HCT116 (cell line): Measurements from ENCODE around the gene RBM20. TPM values are rescaled to one million over a fixed set of nuclear protein-coding genes. Genes with fewer than 3 reads are reported as not detected.

Experiments
- ATAC-seq: fragments of 200-7000 bp; cut with Tn5 transposase; 2 replicates; pipeline ENCODE4 v1.9.1; 2020; ENCODE audit warnings: mild to moderate bottlenecking, moderate library complexity
- BruUV-seq: library from RNA; stranded (reverse); fragments of 400-500 nt; replicated peaks from 2 replicates; lab custom pipeline; 2021; lab: Mats Ljungman, UMichigan
- CTCF ChIA-PET: fragments of 300-600 bp; sonication (Branson Sonifier 250); formaldehyde crosslinking; loops from one replicate; lab custom pipeline; 2021; ENCODE audit warnings: antibody characterized with exemption; lab: Charles Lee
- POLR2A ChIA-PET: fragments of 300-600, 350-600 bp; sonication (Branson Sonifier 250); formaldehyde crosslinking; loops from one replicate; lab custom pipeline; 2021; ENCODE audit warnings: antibody characterized with exemption; lab: Charles Lee
- RAD21 ChIA-PET, 2 experiments: fragments of 300-600 bp; sonication (Branson Sonifier 250); formaldehyde crosslinking; loops; one replicate each; lab custom pipeline; 2023; ENCODE audit warnings: low total read pairs in 2 of 2; ENCODE audit not compliant: uncharacterized antibody in 2 of 2, unreplicated experiment in 2 of 2, low non-redundant PET in 1 of 2; lab: Charles Lee
- DNase-seq: peaks from one replicate; pipeline ENCODE4 v3.0.0-alpha.2; 2010; ENCODE audit warnings: low read depth, low spot score
- H2AFZ ChIP-seq: fragments of 200-600 bp; shearing (Covaris generic), sonication (generic); 2 replicates; pipeline ENCODE4 v1.6.1; 2017; ENCODE audit warnings: low read depth, mixed run types, mixed read lengths, antibody characterized with exemption, low read length; ENCODE audit not compliant: poor library complexity, severe bottlenecking
- H3K27ac ChIP-seq: 2 replicates; pipeline ENCODE4 v1.5.1; 2012; ENCODE audit warnings: low read depth, low read length
- H3K27me3 ChIP-seq: fragments of 200-600 bp; sonication (generic); 2 replicates; pipeline ENCODE4 v1.6.1; 2016; ENCODE audit warnings: mixed run types, low read length, mixed read lengths; ENCODE audit not compliant: insufficient read depth
- H3K36me3 ChIP-seq, 2 experiments: fragments of 200-500 bp in 1 of 2; fragments of 200-600 bp in 1 of 2; sonication (Bioruptor generic) in 1 of 2; sonication (generic) in 1 of 2; 2 replicates each; pipeline versions ENCODE4 v1.5.1 to v1.6.1; 2014 to 2016; ENCODE audit warnings: low read length in 2 of 2, inconsistent platforms in 1 of 2, mixed read lengths in 1 of 2, mixed run types in 1 of 2; ENCODE audit not compliant: insufficient read depth in 2 of 2, control insufficient read depth in 1 of 2
- H3K4me1 ChIP-seq, 2 experiments: fragments of 200-600 bp in 1 of 2; sonication (generic) in 1 of 2; 2 replicates each; pipeline versions ENCODE4 v1.5.1 to v1.6.1; 2012 to 2017; ENCODE audit warnings: low read length in 2 of 2, inconsistent platforms in 1 of 2, mild to moderate bottlenecking in 1 of 2, mixed read lengths in 1 of 2, mixed run types in 1 of 2, moderate library complexity in 1 of 2; ENCODE audit not compliant: insufficient read depth in 2 of 2, control insufficient read depth in 1 of 2
- H3K4me2 ChIP-seq: fragments of 200-600 bp; sonication (generic); 2 replicates; pipeline ENCODE4 v1.6.1; 2017; ENCODE audit warnings: mixed run types, low read length, mixed read lengths
- H3K4me3 ChIP-seq, 2 experiments: fragments of 200-600 bp in 1 of 2; sonication (generic) in 1 of 2; replicated peaks in 1 of 2; 2 replicates each; pipeline ENCODE4 v1.5.1; 2011 to 2016; ENCODE audit warnings: low read length in 2 of 2, control low read depth in 1 of 2, low read depth in 1 of 2, mild to moderate bottlenecking in 1 of 2, mixed read lengths in 1 of 2, mixed run types in 1 of 2
- H3K79me2 ChIP-seq: fragments of 200-600 bp; sonication (generic); 2 replicates; pipeline ENCODE4 v1.6.1; 2017; ENCODE audit warnings: mild to moderate bottlenecking, mixed run types, low read length, moderate library complexity, mixed read lengths; ENCODE audit not compliant: insufficient read depth
- H3K9ac ChIP-seq: fragments of 200-600 bp; sonication (generic); 2 replicates; pipeline ENCODE4 v1.6.1; 2016; ENCODE audit warnings: low read length, mixed read lengths
- H3K9me2 ChIP-seq: fragments of 200-600 bp; sonication (generic), shearing (Covaris generic); 2 replicates; pipeline ENCODE4 v1.6.1; 2017; ENCODE audit warnings: mixed run types, mild to moderate bottlenecking, moderate library complexity; ENCODE audit not compliant: insufficient read depth
- H3K9me3 ChIP-seq, 2 experiments: fragments of 200-500 bp in 1 of 2; fragments of 200-600 bp in 1 of 2; sonication (Bioruptor generic) in 1 of 2; sonication (generic) in 1 of 2; 2 replicates each; pipeline ENCODE4 v1.6.1; 2014 to 2017; ENCODE audit warnings: low read length in 2 of 2, mixed read lengths in 2 of 2, inconsistent platforms in 1 of 2, low read depth in 1 of 2, mild to moderate bottlenecking in 1 of 2, mixed run types in 1 of 2, moderate library complexity in 1 of 2; ENCODE audit not compliant: control insufficient read depth in 1 of 2, insufficient read depth in 1 of 2
- H4K20me1 ChIP-seq: fragments of 200-600 bp; sonication (generic), shearing (Covaris generic); 2 replicates; pipeline ENCODE4 v1.6.1; 2017; ENCODE audit warnings: mixed run types, mild to moderate bottlenecking, moderate library complexity; ENCODE audit not compliant: insufficient read depth
- CEBPB ChIP-seq: IDR thresholded peaks from 2 replicates; pipeline ENCODE4 v1.6.1; 2012; ENCODE audit warnings: low read depth
- EGR1 ChIP-seq: IDR thresholded peaks from 2 replicates; pipeline ENCODE4 v1.6.1; 2012; ENCODE audit warnings: low read depth
- EZH2 ChIP-seq: fragments of 200-600 bp; sonication (generic); IDR thresholded peaks from 2 replicates; pipeline ENCODE4 v1.6.1; 2017; ENCODE audit warnings: antibody characterized with exemption, mixed run types
- EZH2phosphoT487 ChIP-seq: fragments of 200-600 bp; IDR thresholded peaks from 2 replicates; pipeline ENCODE4 v1.6.1; 2018; ENCODE audit warnings: antibody characterized with exemption, borderline replicate concordance
- FOSL1 ChIP-seq: IDR thresholded peaks from 2 replicates; pipeline ENCODE4 v1.6.1; 2012; ENCODE audit warnings: low read depth
- JUND ChIP-seq: IDR thresholded peaks from 2 replicates; pipeline ENCODE4 v1.6.1; 2012
- POLR2A ChIP-seq: IDR thresholded peaks from 2 replicates; pipeline ENCODE4 v1.7.0; 2011; ENCODE audit warnings: borderline replicate concordance; ENCODE audit not compliant: insufficient read depth, insufficient read length; ENCODE audit errors: extremely low read depth
- SP1 ChIP-seq: IDR thresholded peaks from 2 replicates; pipeline ENCODE4 v1.6.1; 2012; ENCODE audit warnings: low read depth
- SRF ChIP-seq: IDR thresholded peaks from 2 replicates; pipeline ENCODE4 v1.6.1; 2012; ENCODE audit warnings: low read depth
- YY1 ChIP-seq: IDR thresholded peaks from 2 replicates; pipeline ENCODE4 v1.6.1; 2011; ENCODE audit warnings: low read length, low read depth, moderate library complexity, mild to moderate bottlenecking; ENCODE audit not compliant: insufficient replicate concordance; ENCODE audit errors: extremely low read depth
- ZFX ChIP-seq: fragments of 450-650 bp; IDR thresholded peaks from 2 replicates; pipeline ENCODE4 v1.6.1; 2017
- intact Hi-C: fragments of 100-400 bp; cut with micrococcal nuclease; formaldehyde crosslinking; loops from 2 replicates; pipeline ENCODE4 v1.10.0; 2022
- total RNA-seq: library from RNA; stranded (reverse); gene quantifications from one replicate; pipeline ENCODE4 v1.2.1, GENCODE V29; 2021; ENCODE audit not compliant: unreplicated experiment
- TF ChIP-seq, protein P1 (sequence below): IDR thresholded peaks from 2 replicates; pipeline ENCODE4 v1.6.1; 2012; ENCODE audit warnings: low read depth
- TF ChIP-seq, protein P2 (sequence below), 3 experiments: fragments of 200-600 bp in 1 of 3; sonication (generic) in 1 of 3; IDR thresholded peaks in 2 of 3; conservative IDR thresholded peaks in 1 of 3; 2 replicates each; pipeline ENCODE4 v1.5.1; 2012 to 2017; ENCODE audit warnings: low read depth in 2 of 3, low read length in 2 of 3, antibody characterized with exemption in 1 of 3, borderline replicate concordance in 1 of 3, control low read depth in 1 of 3, mild to moderate bottlenecking in 1 of 3, mixed read lengths in 1 of 3, mixed run types in 1 of 3, moderate library complexity in 1 of 3; ENCODE audit not compliant: insufficient read depth in 1 of 3
- TF ChIP-seq, protein P3 (sequence below): IDR thresholded peaks from 2 replicates; pipeline ENCODE4 v1.6.1; 2012

The RBM20 gene
- total RNA-seq, 1 experiment from 2014 or later = 2.0 TPM

DNA sequence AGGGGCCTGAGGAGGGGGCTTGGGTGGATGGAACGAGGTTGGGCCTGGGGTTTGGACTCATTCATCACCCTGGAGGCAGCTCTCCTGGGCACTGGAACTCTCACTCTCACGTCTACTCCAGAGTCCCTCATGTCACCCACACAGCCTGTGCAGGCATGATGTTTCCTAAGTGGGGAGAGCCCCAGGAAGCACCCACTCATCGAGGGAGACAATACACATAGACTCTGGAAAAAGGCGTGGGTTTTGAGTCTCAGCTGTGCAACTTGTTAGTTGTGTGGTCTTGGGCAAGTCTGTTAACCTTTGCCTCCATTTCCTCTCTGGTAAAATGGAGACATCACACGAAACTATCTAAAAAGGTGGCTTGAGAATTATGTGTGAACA lies 25.9 kb upstream of the RBM20 start:
- H3K27me3 ChIP-seq = no peaks in the 10 kb centered on the region
- no TSS peak for BruUV-seq
- TF ChIP-seq, protein P1, sequence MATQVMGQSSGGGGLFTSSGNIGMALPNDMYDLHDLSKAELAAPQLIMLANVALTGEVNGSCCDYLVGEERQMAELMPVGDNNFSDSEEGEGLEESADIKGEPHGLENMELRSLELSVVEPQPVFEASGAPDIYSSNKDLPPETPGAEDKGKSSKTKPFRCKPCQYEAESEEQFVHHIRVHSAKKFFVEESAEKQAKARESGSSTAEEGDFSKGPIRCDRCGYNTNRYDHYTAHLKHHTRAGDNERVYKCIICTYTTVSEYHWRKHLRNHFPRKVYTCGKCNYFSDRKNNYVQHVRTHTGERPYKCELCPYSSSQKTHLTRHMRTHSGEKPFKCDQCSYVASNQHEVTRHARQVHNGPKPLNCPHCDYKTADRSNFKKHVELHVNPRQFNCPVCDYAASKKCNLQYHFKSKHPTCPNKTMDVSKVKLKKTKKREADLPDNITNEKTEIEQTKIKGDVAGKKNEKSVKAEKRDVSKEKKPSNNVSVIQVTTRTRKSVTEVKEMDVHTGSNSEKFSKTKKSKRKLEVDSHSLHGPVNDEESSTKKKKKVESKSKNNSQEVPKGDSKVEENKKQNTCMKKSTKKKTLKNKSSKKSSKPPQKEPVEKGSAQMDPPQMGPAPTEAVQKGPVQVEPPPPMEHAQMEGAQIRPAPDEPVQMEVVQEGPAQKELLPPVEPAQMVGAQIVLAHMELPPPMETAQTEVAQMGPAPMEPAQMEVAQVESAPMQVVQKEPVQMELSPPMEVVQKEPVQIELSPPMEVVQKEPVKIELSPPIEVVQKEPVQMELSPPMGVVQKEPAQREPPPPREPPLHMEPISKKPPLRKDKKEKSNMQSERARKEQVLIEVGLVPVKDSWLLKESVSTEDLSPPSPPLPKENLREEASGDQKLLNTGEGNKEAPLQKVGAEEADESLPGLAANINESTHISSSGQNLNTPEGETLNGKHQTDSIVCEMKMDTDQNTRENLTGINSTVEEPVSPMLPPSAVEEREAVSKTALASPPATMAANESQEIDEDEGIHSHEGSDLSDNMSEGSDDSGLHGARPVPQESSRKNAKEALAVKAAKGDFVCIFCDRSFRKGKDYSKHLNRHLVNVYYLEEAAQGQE = no peak
- TF ChIP-seq SRF (no peak), CEBPB (no peak), EZH2 (no peak), FOSL1 (no peak), POLR2A (no peak), EZH2phosphoT487 (no peak), SP1 (no peak), YY1 (no peak), JUND (no peak), ZFX (no peak), EGR1 (no peak)
- TF ChIP-seq, protein P2, sequence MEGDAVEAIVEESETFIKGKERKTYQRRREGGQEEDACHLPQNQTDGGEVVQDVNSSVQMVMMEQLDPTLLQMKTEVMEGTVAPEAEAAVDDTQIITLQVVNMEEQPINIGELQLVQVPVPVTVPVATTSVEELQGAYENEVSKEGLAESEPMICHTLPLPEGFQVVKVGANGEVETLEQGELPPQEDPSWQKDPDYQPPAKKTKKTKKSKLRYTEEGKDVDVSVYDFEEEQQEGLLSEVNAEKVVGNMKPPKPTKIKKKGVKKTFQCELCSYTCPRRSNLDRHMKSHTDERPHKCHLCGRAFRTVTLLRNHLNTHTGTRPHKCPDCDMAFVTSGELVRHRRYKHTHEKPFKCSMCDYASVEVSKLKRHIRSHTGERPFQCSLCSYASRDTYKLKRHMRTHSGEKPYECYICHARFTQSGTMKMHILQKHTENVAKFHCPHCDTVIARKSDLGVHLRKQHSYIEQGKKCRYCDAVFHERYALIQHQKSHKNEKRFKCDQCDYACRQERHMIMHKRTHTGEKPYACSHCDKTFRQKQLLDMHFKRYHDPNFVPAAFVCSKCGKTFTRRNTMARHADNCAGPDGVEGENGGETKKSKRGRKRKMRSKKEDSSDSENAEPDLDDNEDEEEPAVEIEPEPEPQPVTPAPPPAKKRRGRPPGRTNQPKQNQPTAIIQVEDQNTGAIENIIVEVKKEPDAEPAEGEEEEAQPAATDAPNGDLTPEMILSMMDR (IDR thresholded peaks at IDR 0.05 in 2 of 3, conservative IDR thresholded peaks at IDR 0.05 in 1 of 3; ENCODE audit: borderline replicate concordance in 1 of 3, insufficient read depth in 1 of 3, low read depth in 2 of 3, low read length in 2 of 3) = no peak
- TF ChIP-seq, protein P3, sequence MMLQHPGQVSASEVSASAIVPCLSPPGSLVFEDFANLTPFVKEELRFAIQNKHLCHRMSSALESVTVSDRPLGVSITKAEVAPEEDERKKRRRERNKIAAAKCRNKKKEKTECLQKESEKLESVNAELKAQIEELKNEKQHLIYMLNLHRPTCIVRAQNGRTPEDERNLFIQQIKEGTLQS = no peak
- no peaks in the 10 kb centered on the region for H3K36me3 ChIP-seq
- H3K9me3 ChIP-seq = no peaks in the 10 kb centered on the region
- H3K9ac ChIP-seq = no peak overlapping the region
- no peak for DNase-seq
- H2AFZ ChIP-seq = no peak overlapping the region
- intact Hi-C loops = loop anchor here (10.0 kb wide), 2 partner anchors 587 to 977 kb away; no protein-coding TSS in a partner anchor
- ChIA-PET RAD21 (no interaction called here), POLR2A (no interaction called here), CTCF (no interaction called here)
- H3K27ac ChIP-seq = no peak overlapping the region
- H3K4me2 ChIP-seq = no peak overlapping the region
- H4K20me1 ChIP-seq = no peaks in the 10 kb centered on the region
- H3K9me2 ChIP-seq = no peaks in the 10 kb centered on the region
- ATAC-seq = no peak
- H3K79me2 ChIP-seq = no peaks in the 10 kb centered on the region
- no peaks in the 10 kb centered on the region for H3K4me1 ChIP-seq
- no peak overlapping the region for H3K4me3 ChIP-seq
